GM21529 (cell line): ENCODE measurements around the gene FGB.
"Not testable (repeated sequence)": the region's sequence is repeated elsewhere in the genome, so short reads cannot be mapped to it uniquely, and the experiment has no call there.

ENCODE experiments used
- ATAC-seq: cut with Tn5 transposase; IDR thresholded peaks from one replicate; pipeline ENCODE4 v1.9.1; 2021; ENCODE audit not compliant: unreplicated experiment

FGB gene

GRCh38 chr4:154594343-154594742, 31.5 kb downstream of the FGB start:
- ATAC-seq = not testable (repeated sequence)

- ATAC-seq = no peak
Measured at GRCh38 chr4:154595807-154596206, 33.0 kb downstream of the FGB start.

- not testable (repeated sequence) for ATAC-seq
Measured at GRCh38 chr4:154597281-154597680, 34.5 kb downstream of the FGB start.

GRCh38 chr4:154597798-154598774, 35.3 kb downstream of the FGB start:
- ATAC-seq = no peak

- no peak for ATAC-seq
Measured at GRCh38 chr4:154602404-154603020, 39.7 kb downstream of the FGB start.

GRCh38 chr4:154603033-154603943, 40.5 kb downstream of the FGB start:
- ATAC-seq = no peak

GRCh38 chr4:154604696-154605200, 41.9 kb downstream of the FGB start:
- ATAC-seq = no peak

GRCh38 chr4:154606728-154607723, 44.2 kb downstream of the FGB start:
- ATAC-seq = no peak

GRCh38 chr4:154608361-154609252, 45.8 kb downstream of the FGB start:
- no peak for ATAC-seq

GRCh38 chr4:154609532-154609931, 46.7 kb downstream of the FGB start:
- no peak for ATAC-seq

- no peak for ATAC-seq
Measured at GRCh38 chr4:154610582-154610981, 47.8 kb downstream of the FGB start.

GRCh38 chr4:154611833-154612232, 49.0 kb downstream of the FGB start:
- no peak for ATAC-seq

- ATAC-seq = no peak
Measured at GRCh38 chr4:154612472-154613414, 49.9 kb downstream of the FGB start, which contains the start of gene FGG. Gene FGG (minus strand): TSS chr4:154612656. CDS start chr4:154612609, 47 bp downstream.

- no peak for ATAC-seq
Measured at GRCh38 chr4:154614306-154614705, 51.5 kb downstream of the FGB start.

GRCh38 chr4:154615211-154615610, 52.4 kb downstream of the FGB start:
- ATAC-seq = no peak

GRCh38 chr4:154616287-154616686, 53.5 kb downstream of the FGB start:
- ATAC-seq = no peak

GRCh38 chr4:154616731-154617130, 53.9 kb downstream of the FGB start:
- ATAC-seq = peak; percentile 93
